KOPT-K1 (cell line): ENCODE data around the gene TMEM131L.
"Not testable (repeated sequence)": the region's sequence is repeated elsewhere in the genome, so short reads cannot be mapped to it uniquely, and the experiment has no call there.

Experiments
- H3K27ac ChIP-seq: fragments of 200-600 bp; sonication (generic); 2 replicates; pipeline ENCODE4 v1.5.1; 2016; ENCODE audit warnings: antibody characterized with exemption, mild to moderate bottlenecking, low read depth, low read length; ENCODE audit not compliant: poor library complexity, severe bottlenecking
- H3K36me3 ChIP-seq: fragments of 200-600 bp; sonication (generic); 2 replicates; pipeline ENCODE4 v1.5.1; 2017; ENCODE audit warnings: antibody characterized with exemption, mild to moderate bottlenecking, low read length, moderate library complexity; ENCODE audit not compliant: insufficient read depth
- H3K9me3 ChIP-seq: fragments of 200-600 bp; sonication (generic); 2 replicates; pipeline ENCODE4 v1.5.1; 2017; ENCODE audit warnings: antibody characterized with exemption, low read length, mild to moderate bottlenecking; ENCODE audit not compliant: insufficient read depth, poor library complexity, severe bottlenecking

Gene TMEM131L, protein sequence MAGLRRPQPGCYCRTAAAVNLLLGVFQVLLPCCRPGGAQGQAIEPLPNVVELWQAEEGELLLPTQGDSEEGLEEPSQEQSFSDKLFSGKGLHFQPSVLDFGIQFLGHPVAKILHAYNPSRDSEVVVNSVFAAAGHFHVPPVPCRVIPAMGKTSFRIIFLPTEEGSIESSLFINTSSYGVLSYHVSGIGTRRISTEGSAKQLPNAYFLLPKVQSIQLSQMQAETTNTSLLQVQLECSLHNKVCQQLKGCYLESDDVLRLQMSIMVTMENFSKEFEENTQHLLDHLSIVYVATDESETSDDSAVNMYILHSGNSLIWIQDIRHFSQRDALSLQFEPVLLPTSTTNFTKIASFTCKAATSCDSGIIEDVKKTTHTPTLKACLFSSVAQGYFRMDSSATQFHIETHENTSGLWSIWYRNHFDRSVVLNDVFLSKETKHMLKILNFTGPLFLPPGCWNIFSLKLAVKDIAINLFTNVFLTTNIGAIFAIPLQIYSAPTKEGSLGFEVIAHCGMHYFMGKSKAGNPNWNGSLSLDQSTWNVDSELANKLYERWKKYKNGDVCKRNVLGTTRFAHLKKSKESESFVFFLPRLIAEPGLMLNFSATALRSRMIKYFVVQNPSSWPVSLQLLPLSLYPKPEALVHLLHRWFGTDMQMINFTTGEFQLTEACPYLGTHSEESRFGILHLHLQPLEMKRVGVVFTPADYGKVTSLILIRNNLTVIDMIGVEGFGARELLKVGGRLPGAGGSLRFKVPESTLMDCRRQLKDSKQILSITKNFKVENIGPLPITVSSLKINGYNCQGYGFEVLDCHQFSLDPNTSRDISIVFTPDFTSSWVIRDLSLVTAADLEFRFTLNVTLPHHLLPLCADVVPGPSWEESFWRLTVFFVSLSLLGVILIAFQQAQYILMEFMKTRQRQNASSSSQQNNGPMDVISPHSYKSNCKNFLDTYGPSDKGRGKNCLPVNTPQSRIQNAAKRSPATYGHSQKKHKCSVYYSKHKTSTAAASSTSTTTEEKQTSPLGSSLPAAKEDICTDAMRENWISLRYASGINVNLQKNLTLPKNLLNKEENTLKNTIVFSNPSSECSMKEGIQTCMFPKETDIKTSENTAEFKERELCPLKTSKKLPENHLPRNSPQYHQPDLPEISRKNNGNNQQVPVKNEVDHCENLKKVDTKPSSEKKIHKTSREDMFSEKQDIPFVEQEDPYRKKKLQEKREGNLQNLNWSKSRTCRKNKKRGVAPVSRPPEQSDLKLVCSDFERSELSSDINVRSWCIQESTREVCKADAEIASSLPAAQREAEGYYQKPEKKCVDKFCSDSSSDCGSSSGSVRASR (N-terminal part only)

DNA sequence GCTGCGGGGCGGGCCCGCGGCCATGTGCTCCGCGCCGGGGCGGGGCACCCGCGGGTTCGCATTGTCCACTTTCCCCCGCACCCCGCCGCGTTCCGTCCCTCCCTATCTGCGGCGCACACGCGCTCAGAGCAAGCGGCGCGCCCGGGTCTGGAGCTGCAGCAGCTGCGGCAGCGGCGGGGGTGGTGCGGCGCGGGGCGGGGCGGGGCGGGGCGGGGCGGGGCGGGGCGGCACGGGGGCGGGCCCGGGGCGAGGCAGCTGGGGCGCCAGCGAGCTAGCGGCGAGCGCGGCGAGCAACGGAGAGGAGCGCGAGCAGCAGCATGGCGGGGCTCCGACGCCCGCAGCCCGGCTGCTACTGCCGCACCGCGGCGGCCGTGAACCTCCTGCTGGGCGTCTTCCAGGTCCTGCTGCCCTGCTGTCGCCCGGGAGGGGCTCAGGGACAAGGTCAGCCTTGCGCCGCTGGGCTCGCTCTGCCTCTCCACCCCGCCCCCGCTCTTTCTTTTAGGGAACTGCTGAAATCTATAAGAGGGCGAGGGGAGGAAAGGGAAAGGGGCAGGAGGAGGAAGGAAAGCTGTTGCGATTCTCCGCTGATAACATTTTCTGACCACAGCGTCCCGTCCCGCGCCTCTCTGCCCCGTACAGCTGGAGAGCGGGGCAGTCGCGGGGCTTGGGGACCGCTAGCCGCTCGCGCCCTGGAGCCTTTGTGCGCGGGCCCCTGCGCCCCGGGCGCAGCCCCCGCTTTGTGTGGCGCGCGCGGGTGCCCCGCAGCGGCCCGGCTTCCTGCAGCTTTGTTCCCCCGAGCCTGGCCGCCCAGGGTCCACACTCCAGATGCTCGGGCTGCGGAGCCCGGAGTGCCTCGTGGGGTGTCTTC, at the start of gene TMEM131L:
TMEM131L (plus strand) TSS at position 280 of the 868 bp plus-strand sequence; CDS start at position 318, 38 bp downstream.
- Histone ChIP-seq H3K27ac (peak within 1 kb of the TSS; percentile 93), H3K36me3 (peaks cover 22% of the 10 kb centered on the region), H3K9me3 (no peaks in the 10 kb centered on the region)

DNA sequence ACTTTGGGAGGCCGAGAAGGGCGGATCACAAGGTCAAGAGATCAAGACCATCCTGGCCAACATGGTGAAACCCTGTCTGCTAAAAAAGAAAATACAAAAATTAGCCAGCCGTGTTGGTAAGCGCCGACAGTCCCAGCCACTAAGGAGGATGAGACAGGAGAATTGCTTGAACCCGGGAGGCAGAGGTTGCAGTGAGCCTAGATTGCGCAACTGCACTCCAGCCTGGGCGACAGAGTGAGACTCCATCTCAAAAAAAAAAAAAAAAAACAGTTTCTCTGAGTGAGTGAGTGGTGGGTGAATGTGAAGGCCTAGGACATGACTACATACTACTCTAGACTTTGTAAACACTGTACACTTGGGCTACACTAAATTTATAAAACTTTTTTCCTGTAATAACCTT, 49.7 kb upstream of the TMEM131L start:
- peaks cover 56% of the 10 kb centered on the region for H3K36me3 ChIP-seq
- not testable (repeated sequence) for H3K9me3 ChIP-seq, H3K27ac ChIP-seq

DNA sequence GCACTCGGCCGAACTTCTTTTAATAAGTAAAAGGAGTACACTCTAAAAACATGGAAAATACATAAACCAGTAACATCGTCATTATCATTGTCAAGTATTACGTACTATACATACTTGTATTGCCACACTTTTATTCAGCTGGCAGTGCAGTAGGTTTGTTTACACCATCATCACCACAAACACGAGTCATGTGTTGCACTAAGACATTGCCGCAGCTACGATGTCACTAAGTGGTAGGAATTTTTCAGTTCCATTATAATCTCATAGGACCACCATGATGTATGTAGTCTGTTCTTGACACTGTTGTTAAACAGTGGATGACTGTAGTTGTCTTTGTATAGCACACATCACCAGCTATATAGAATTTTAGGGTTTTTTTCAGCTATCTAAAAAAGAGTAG, 48.0 kb upstream of the TMEM131L start:
- peaks cover 41% of the 10 kb centered on the region for H3K36me3 ChIP-seq
- H3K9me3 ChIP-seq, result no peaks in the 10 kb centered on the region
- H3K27ac ChIP-seq, result no peak overlapping the region

DNA sequence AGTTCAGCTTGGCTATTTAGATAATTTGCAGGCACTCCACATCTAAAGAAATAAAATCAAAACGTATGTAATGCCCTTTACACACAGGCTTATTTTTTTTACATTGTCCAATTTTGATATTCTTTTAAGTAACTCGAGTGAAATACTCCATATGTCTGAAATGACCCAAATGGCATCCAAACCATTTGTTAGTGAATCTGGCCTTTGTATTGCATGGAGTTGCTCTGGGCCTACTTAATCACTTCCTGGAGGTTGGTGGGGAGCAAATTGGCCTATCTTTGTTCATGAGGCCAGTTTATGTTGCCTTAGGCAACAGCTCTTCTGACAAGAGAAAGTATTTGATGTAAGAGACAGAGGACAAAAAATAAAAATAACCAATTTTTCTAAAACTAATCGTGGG, 47.6 kb upstream of the TMEM131L start:
- Histone ChIP-seq H3K9me3 (no peaks in the 10 kb centered on the region), H3K36me3 (peaks cover 37% of the 10 kb centered on the region), H3K27ac (no peak overlapping the region)

DNA sequence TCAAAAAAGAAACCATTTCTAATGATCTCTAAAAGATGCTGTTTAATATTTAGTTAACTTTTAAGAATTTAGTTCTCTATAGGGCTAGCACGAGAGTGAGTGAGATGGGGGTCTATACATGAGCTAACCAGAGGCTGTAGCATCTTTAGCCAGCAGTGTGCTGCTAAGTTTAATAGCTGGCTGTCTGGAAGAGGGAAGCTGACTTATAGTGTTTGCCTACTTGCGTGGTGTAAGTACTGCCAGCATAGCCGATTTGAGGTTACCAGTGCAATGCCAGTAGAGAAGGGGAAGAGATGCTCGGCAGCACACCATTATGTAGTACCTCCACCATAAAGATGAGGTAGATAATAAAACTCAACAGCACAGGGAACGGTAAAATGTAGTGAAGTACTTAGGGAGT, 47.1 kb upstream of the TMEM131L start:
- no peak overlapping the region for H3K27ac ChIP-seq
- no peaks in the 10 kb centered on the region for H3K9me3 ChIP-seq
- H3K36me3 ChIP-seq, result peaks cover 32% of the 10 kb centered on the region

DNA sequence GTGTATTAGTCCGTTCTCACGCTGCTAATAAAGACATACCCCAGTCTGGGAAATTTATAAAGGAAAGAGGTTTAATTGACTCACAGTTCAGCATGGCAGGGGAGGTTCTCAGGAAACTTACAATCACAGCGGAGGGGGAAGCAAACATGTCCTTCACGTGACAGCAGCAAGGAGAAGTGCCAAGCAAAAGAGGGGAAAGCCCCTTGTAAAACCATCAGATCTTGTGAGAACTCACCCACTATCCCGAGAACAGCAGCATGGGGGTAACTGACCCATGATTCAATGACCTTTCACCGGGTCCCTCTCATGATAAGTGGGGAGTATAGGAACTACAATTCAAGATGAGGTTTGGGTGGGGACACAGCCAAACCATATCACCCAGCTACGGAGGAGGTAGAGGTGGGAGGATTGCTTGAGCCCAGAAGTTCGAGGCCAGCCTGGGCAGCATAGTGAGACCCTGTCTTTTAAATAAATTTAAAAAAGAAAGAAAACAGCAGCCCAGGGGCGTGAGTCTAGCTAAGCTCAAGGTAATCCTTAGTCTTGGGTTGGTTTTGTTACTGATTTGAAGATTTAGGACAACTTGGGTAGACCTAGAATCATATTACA, 46.4 kb upstream of the TMEM131L start:
- Histone ChIP-seq H3K9me3 (no peaks in the 10 kb centered on the region), H3K27ac (no peak overlapping the region), H3K36me3 (peaks cover 30% of the 10 kb centered on the region)

DNA sequence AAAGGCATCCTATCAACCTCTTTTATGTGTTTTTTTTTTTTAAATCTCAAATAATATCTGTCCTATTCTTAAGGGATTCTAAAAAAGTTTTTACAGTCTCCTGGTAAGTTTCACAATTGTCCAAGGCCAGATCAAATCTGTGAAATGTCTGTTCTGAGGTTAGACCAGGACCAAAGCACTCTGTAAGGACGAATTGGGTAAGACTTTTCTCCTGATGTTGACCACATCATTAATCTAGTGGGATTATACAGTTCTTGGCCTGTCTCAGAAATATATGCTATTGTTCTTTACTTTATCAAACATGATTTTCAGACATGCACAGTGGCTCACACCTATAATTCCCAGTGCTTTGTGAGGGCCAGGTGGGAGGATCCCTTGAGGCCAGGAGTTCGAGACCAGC, 45.8 kb upstream of the TMEM131L start:
- no peak overlapping the region for H3K27ac ChIP-seq
- peaks cover 24% of the 10 kb centered on the region for H3K36me3 ChIP-seq
- no peaks in the 10 kb centered on the region for H3K9me3 ChIP-seq

DNA sequence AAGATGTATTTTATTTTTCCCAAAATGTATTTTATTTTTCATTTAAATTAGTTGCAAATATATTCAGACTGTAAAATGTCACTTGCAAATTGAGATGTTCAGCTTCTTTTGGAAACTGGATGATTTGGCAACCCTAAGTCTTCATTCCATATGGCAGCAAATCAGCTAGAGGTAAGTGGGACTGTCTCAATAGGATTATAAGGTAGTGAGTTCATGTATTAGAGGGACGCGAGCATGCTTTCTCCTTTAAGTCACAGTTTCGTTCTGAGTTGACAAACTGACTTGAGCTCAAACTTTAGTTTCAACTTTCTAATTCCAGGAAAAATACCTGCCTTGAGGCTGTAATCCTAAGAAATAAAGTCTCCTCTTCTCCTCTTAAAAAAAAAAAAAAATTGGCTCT, 44.2 kb upstream of the TMEM131L start:
- H3K27ac ChIP-seq, result no peak overlapping the region
- H3K9me3 ChIP-seq, result no peaks in the 10 kb centered on the region
- peaks cover 13% of the 10 kb centered on the region; the same call in 1 of the 2 replicates for H3K36me3 ChIP-seq

DNA sequence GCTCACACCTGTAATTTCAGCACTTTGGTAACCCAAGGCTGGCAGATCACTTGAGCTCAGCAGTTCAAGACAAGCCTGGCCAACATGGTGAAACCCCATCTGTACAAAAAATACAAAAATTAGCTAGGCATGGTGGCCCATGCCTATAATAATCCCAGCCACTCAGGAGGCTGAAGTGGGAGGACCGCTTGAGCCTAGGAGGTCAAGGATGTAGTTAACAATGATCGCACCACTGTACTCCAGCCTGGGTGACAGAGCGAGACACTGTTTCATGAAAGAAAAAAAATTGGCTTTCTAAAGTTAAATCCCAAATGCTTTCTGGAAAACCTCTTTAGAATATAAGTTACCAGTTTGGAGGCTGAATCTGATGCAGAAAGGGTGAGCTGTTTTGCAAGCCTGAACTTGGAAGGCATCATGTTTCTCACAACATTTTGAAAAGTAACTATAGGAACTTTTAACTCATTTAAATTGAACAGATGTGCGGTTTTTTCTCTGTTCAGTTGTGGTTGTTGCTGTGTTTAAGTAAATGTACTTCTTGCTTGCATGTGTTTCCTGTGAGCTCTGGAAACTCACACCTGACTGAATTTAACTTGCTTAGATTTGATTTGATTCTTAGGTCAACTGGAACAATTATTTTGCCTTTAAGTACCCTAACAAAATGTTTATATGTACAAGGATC, 39.8 kb upstream of the TMEM131L start:
- peak overlapping the region; percentile 68 for H3K27ac ChIP-seq
- no peaks in the 10 kb centered on the region for H3K36me3 ChIP-seq
- no peaks in the 10 kb centered on the region for H3K9me3 ChIP-seq

DNA sequence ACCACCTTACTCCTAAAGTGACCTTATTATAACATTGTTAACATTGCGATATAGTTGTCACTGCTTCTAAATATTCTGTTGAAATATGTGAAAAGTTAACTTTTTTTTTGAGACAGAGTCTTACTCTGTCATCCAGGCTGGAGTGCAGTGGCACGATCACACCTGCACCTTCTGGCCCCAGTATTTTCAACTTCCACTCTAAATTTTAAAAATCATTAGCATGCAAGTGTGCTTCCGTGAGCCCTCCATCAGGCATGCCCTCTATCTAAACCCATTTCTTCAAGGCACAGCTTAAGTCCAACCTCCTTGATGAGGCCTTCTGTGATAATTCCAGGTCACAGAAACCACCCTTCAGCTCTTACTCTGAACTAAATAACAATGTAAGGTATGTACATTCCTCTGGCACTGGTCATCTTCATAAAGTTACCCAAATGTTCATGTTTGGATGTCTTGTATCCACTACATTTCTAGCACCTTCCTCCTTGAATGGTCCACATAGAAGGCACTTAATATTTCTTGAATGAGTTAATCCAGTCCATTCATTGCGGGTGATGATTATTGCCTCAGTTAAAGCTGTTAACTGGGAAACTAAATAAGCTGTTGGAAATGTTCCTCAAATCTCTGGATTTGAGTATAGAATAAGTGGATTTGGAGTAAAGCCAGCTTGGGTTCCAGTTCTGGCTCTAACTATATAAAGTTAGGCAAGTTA, 38.6 kb upstream of the TMEM131L start:
- H3K36me3 ChIP-seq, result no peaks in the 10 kb centered on the region
- H3K27ac ChIP-seq, result peak overlapping the region; percentile 68
- no peaks in the 10 kb centered on the region for H3K9me3 ChIP-seq

DNA sequence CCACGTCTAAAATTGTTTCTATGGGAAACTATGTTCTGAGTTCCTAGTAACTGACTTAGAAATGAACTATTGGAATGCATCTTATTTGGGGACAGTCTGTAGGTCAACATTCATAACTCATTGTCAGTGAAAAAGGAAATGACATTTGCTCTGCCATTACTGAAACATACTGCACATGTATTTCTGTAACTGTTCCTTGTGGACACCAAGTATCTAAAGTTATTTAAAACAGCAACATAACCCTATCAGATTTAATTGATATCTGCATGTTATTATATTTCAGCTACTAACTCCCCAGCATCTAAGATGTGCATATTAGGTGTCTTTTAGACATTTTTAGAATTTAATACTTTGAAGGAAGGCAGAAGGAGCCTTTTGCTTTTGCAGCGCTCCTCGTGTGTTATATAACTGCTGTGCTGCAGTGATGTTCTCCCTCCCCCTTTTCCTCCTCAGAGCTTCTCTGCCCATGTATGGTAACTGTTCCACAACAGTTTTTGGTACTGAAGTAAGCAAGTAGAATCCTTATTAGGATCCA, 37.2 kb upstream of the TMEM131L start:
- no peaks in the 10 kb centered on the region for H3K9me3 ChIP-seq
- peak overlapping the region; percentile 38 for H3K27ac ChIP-seq
- H3K36me3 ChIP-seq, result no peaks in the 10 kb centered on the region

DNA sequence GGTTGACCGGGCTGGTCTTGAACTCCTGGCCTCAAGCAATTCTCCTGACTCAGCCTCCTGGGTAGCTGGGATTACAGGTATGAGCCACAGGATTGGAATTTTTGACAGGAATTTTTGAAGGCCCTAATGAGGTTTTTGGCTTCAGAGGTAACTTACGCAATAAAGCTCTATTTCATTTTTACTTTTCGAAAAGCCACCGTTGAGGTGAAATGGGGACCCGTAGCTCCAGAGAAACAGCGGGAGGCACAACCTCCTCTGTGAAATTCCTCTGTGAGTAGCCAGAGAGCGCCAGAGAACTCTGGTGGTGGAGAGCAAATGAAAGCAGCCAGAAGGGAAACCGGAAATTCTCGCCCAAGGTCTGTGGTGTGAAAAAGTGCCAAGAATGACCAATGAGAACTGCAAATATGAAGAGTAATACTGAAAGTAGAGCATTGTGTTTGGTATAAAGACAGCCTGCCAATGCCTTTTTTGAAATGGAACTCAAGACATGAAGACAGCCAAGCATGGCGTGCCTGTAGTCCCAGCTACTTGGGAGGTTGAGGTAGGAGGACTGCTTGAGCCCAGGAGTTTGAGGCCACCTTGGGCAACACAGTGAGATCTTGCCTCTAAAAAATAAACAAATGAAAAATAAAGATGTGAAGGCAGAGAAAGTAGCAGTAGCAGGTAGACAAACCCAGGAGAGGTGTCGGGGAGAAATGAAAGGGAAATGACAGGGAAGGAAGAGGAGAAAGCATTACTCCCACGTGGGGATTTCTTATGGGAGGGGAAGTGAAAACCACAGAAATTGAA, 33.0 kb upstream of the TMEM131L start:
- Histone ChIP-seq H3K36me3 (no peaks in the 10 kb centered on the region), H3K9me3 (no peaks in the 10 kb centered on the region), H3K27ac (peak overlapping the region; percentile 81)
